Effector CD4-positive, alpha-beta T cell (primary cell): ENCODE data around the gene RAB3B.
"Not testable (repeated sequence)": the region's sequence is repeated elsewhere in the genome, so short reads cannot be mapped to it uniquely, and the experiment has no call there.

Source experiments
- DNase-seq: peaks from one replicate; pipeline ENCODE4 v3.0.0-alpha.2; 2020

RAB3B gene

DNA sequence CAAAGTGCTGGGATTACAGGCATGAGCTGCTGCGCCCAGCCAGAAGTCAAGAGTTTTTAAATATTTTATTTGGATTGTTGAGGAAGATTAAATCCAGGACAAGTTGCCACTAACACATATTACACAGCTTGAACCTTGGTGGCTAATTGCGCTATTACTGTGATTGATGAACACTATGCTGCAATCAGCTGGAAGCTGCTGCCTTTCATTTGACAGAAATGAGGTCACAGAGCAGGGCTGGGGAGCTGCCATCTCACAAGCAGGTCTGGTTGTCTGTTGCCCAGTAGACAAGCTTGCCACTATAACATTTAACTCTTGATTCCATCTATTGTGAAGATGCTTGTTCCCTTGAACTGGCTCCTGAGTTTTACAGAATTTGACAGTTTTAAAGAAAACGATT, 74.5 kb downstream of the RAB3B start:
- DNase-seq = no peak

- DNase-seq = no peak
Observed at GRCh38 chr1:51912881-51913280, 77.6 kb downstream of the RAB3B start.

DNA sequence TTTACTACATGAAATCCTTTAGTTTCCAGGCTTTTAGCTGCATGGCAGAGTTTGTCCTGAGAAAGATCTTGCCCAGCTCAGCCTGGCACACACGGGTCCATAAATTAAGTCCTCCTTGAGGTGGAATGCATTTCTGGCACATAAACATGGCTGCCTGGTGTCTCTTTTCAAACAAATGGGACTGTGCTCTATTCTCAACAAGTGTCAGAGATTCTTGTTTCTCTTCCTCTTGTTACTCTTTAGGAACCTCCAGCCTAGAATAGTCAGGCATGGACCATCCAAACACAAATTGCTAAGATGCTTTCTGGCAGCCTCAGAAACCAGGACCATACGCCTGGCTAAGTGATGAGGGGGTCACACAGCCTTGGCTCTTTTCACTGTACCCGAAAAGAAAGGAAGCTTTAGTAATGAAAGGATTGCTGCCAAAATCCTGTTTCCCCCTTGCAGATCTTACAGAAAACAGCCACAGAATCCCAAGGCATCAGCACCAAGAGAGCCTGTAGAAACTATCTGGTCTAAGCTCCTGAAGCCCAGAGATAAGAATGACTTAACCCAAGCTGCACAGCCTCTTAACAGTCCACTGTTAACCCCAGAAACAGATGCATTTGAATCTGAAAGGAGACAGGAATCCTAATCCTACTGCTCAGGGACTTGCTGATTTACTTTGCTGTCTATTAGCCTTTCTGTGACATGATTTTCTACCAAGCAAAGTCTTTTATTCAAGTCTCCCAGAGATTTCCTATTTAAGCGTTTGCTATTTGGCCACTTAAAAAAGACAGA, 80.1 kb downstream of the RAB3B start:
- no peak for DNase-seq

DNA sequence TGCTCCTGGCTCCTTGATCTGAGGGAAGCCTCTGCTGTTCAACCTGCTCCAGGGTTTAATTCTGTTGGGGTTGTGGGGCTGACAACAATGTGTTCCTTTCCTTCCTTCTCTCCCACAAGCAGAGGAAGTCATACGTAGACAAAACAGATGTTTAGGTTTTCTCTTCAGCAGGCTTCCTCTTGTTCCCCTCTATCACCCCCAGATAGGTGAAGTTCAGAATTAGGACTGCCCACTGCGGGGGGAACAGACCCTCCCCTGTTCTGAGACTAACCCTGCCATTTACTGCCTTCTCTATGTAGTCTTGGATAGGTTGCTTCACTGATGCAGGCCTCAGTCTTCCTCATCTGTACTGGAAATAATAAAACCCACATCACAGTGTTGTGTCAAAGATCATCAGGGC, 82.0 kb downstream of the RAB3B start:
- no peak for DNase-seq

DNA sequence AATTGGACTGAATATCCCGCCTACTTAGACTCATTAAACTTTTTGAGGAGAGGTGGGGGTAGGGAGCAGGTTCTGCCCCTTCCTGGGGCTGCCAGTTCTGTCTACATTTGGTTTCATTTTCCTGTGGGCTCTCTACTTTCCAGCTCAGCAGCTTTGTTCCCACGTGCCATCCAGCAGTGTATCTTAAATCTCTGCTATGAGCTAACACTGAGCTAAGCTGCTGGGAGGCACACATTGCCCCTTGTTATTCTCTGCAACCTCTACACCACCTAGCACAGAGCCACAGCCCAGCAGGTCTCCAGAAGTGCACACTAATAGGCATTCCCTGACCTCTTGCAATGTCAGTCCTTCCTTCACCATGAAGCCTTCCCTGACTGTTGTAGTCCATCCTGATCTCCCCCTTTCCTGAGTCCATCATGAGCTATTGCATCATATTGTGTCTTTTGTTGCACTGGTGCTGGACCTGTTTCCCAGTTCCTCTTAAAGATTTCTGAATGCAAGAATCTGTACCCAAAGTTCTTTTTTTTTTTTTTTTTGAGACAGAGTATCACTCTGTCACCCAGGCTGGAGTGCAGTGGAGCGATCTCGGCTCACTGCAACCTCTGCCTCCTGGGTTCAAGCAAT, 83.3 kb downstream of the RAB3B start:
- DNase-seq = no peak

DNA sequence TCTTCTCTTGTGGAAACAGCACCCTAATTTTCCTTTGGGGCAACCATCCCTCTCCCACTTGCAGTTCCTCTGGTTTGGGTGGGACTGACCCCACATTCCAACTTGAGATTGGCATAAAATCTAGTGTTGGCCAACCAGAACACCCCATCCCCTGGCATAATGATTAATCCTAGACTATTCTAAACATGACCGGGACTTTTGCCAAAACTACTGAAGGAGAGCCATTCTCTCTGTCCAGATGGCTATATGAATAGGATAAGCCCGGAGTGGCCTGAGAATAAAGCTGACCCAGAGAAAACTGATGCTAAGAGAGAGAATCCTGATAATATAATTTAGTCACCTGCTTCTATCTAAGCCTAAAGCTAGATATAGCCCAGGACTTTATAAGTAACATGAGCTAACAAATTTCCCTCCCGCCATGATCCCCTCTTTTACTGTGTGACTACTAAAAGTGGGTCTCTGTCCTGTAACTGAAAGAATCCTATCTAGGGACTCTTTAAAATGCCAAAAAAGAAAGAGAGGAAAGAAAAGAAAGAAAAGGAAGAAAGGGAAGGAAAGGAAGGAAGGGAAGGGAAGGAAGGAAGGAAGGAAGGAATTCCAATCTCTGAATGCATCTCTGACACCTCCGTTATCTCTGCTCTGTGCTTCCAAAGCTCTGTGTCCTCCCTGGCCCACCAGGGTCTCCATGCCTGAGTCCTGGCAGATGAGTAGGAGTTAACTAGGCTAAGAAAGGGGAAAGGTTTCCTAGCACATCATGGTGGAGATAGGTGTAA, 84.0 kb downstream of the RAB3B start:
- no peak for DNase-seq

- DNase-seq = no peak
Observed at GRCh38 chr1:51902456-51902855, 88.0 kb downstream of the RAB3B start.

GRCh38 chr1:51901151-51901550, 89.3 kb downstream of the RAB3B start:
- DNase-seq = no peak

- no peak for DNase-seq
Observed at GRCh38 chr1:51899022-51899421, 91.5 kb downstream of the RAB3B start.

- no peak for DNase-seq
Observed at GRCh38 chr1:51898090-51898734, 92.3 kb downstream of the RAB3B start.

GRCh38 chr1:51897699-51898031, 92.8 kb downstream of the RAB3B start:
- no peak for DNase-seq

DNA sequence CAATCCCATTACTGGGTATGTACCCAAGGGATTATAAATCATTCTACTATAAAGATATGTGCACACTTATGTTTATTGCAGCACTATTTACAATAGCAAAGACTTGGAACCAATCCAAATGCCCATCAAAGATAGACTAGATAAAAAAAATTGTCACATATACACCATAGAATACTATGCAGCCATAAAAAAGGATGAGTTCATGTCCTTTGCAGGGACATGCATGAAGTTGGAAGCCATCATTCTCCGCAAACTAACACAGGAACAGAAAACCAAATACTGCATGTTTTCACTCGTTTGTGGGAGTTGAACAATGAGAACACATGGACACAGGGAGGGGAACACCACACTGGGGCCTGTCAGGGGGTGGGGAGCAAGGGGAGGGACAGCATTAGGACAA, 95.8 kb downstream of the RAB3B start:
- not testable (repeated sequence) for DNase-seq

DNA sequence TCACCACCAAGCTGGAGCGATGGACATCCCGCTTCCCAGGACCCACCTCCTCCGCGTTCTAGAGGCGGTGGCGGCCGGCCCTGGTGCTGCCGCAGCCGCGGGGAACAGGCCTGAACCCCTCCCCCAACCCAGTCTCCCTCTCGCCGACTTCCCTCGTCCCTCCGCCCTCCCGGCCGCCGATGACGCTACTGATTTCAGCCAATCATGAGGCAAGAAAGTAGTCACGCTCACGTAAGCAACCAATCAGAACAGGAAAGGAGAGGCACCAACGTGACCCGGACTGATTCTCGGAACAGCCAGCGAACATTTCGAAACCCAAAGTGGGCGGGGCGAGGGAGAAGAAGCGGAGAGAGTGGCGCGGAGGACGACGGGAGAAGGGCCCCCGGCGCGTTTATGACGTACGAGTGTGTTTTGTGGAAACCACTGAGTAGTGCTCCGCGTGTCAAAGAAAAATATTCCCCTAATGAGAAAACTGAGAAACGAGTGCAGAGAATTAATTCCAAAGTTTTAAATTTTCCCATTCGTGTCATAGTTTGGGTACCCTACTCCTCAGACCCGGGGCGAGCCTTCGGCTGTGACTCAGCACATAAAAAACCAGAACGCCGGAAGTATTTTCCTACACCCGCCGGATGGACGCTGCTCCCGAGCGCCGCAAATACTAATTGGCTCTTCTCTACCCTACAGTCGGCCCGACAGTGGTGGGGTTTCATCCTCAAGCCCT, 111.7 kb downstream of the RAB3B start, which contains the start of gene NRDC:
NRDC (minus strand) TSS at position 112 of the 721 bp plus-strand sequence. CDS start 112 bp downstream, outside the sequence.
- DNase-seq = peak; percentile 99

DNA sequence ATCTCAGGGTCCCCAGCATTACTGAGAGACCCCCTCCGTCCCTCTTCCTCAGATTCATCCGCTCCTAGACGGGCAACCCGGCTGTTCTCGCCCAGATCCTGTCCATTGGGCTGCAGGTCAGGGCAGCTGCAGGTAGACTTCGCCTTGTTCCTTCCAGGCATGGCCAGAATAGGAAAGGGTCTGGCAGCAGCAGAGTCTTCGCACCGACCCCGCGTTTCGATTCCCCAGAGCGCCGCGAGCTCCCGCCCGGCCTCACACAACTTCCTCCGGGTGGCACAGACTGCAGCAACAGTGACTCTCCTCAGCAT, 112.2 kb downstream of the RAB3B start:
- DNase-seq = no peak

DNA sequence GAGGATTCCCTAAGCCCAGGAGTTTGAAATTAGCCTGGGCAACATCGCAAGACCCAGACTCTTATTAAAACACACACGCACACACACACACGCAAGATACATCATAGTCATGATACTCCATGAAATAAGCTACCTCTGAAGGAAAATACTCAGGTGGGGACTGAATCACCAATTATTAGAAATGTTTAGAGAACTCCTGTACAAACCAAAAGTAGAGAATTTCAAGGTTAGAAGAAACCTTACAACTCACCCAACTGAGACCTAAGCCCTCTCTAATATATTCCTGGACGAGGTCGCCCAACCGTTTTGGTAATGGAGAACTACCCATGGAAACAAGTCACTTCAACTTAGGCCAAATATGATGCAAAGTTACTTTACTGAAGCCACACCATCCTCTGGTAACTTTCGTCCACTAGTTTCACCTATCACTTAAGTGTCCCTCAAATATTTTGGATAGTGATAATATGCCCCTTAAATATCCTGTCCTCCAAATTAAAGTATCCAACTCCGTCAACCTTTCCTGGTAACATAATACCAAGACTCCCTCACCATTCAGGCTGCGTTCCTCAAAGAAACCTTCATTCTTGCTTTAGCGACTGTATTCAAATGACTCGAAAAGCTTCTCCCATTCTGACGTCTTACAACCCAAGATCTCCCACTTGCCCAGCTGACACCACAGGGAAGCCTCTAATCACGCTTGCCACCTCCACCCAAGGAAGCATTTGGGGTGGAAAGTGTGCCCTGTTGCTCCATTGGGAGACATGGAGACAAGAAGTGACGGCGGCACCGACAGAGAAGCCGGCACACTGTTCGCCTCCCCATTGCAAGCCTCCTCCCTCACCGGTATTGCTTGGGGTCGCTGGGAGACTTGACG, 112.8 kb downstream of the RAB3B start:
- DNase-seq = no peak

GRCh38 chr1:51875836-51876235, 114.7 kb downstream of the RAB3B start:
- DNase-seq = no peak

- DNase-seq = no peak
Observed at GRCh38 chr1:51875291-51875772, 115.2 kb downstream of the RAB3B start.

DNA sequence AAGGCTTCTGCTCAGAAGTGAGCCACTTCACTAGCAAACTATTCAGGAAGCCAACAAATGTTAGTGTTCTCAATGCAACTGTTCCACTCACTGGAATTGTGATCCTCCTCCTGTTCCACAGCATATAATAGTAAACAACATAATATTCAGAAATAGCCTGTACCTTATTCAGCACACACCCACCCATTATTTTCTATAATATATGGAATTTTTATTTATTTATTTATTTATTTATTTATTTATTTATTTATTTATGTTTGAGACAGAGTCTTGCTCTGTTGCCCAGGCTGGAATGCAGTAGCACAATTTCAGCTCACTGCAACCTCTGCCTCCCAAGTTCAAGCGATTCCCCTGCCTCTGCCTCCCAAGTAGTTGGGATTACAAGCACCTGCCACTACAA, 117.2 kb downstream of the RAB3B start:
- DNase-seq = not testable (repeated sequence)

DNA sequence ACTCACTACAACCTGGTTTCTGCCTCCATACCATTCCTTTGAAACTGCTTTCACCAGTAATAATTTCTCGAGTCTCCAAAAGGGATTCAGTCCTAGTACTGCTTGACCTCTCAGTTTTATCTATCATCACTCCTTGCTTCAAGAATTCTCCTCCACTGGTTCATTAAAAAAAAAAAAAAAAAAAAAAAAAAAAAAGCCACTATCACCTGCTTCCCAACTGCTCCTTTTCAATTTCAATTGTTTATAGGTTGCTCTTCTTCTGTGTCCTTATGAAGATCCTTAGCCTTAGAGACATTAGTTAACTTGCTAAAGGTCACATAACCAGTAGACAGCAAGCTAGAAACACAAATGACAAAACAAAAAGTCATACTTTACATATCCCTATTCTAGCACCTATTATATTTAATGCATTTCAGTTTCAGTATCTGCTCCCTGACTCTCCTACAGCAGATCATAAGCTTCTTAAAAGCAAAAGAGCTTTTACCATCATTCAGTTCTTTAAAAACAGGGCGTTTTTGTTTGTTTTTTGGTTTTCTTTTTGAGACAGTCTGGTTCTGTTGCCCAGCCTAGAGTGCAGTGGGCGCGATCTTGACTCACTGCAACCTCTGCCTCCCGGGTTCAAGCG, 119.0 kb downstream of the RAB3B start:
- DNase-seq = no peak

- no peak for DNase-seq
Observed at GRCh38 chr1:51870603-51871350, 119.7 kb downstream of the RAB3B start.
